ENCODE measurements around the gene CPEB3.

Gene CPEB3

DNA sequence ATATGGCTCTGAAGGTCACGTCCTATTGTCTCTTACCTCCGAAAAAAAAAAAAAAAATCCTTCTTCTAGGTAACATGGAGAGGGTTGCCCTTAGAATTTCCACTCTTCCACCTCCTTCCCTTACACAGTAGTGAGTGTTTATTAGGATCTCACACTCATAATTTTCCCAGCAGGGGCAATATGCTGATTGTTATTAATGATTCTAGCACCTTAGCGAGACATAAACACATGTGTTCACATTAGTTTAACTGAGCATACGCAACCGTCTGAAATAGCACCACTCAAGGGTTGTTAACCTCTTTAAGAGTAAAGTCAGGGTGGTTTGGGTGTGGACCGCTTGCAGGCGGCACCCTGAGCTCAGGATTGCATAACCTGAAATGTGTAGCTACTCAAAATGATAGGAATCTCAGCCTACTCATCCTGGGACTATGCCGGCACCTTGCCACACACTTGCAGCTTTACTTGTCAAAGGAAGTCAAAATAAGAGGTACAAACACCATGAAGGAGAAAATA lies 52.2 kb downstream of the CPEB3 start:
- ChIA-PET POLR2A (no interaction called here), CTCF (interaction anchor here (0.5 kb wide), 1 partner anchor 15 kb away, joined by 4 read pairs; no protein-coding TSS in a partner anchor)
- DNase-seq (ENCODE audit: extremely low spot score) = no peak
- TF ChIP-seq ELF4 (IDR thresholded peaks at IDR 0.05) (no peak), HDGF (IDR thresholded peaks at IDR 0.05; ENCODE audit: borderline replicate concordance) (no peak), L3MBTL2 (conservative IDR thresholded peaks at IDR 0.05) (no peak), ARNT (IDR thresholded peaks at IDR 0.05) (no peak), FOXA1 (IDR thresholded peaks at IDR 0.05) (no peak), ZNF384 (IDR thresholded peaks at IDR 0.05) (no peak), SP1 (IDR thresholded peaks at IDR 0.05) (no peak), LEF1 (IDR thresholded peaks at IDR 0.05; ENCODE audit: borderline replicate concordance) (no peak), SUZ12 (IDR thresholded peaks at IDR 0.05) (no peak)
- TF ChIP-seq, protein P1, sequence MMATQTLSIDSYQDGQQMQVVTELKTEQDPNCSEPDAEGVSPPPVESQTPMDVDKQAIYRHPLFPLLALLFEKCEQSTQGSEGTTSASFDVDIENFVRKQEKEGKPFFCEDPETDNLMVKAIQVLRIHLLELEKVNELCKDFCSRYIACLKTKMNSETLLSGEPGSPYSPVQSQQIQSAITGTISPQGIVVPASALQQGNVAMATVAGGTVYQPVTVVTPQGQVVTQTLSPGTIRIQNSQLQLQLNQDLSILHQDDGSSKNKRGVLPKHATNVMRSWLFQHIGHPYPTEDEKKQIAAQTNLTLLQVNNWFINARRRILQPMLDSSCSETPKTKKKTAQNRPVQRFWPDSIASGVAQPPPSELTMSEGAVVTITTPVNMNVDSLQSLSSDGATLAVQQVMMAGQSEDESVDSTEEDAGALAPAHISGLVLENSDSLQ (IDR thresholded peaks at IDR 0.05) = no peak

DNA sequence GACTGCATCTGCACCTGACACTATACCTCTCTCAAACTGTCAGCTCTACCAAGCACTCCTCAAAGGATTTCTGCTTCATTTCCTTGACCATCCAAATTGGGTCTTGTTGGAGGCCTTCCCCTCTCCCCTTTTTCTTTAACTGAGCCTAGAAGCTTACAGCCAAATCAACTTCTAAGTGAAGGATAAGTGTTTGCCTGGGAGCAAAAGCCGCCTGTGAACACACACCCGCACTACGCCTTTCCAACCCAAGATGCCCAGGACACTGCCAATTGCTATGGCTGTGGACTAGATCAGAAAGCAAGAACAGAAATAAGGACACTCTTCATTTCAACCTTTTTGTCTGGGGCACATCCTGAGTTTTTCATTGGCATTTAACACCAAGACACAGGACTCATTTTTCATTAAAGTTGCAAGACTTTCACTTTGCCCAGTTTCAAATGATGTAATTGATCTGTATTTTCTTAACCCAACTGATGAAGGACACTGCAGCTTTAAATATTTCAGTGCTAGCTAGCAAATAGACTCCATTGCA lies 52.8 kb downstream of the CPEB3 start:
- no peak for TF ChIP-seq FOXK2 (IDR thresholded peaks at IDR 0.05)
- TF ChIP-seq NFRKB (IDR thresholded peaks at IDR 0.05) = no peak
- TF ChIP-seq, protein P1 (IDR thresholded peaks at IDR 0.05) = no peak
- no peak for TF ChIP-seq FOXA1 (IDR thresholded peaks at IDR 0.05)
- TF ChIP-seq FOXM1 (IDR thresholded peaks at IDR 0.05; ENCODE audit: borderline replicate concordance) = no peak
- no peak for TF ChIP-seq HDGF (IDR thresholded peaks at IDR 0.05; ENCODE audit: borderline replicate concordance)
- no peak for TF ChIP-seq L3MBTL2 (conservative IDR thresholded peaks at IDR 0.05)
- TF ChIP-seq CTBP1 (IDR thresholded peaks at IDR 0.05; ENCODE audit: borderline replicate concordance) = no peak
- no peak for TF ChIP-seq ELF4 (IDR thresholded peaks at IDR 0.05)
- TF ChIP-seq ARNT (IDR thresholded peaks at IDR 0.05) = no peak
- TF ChIP-seq TARDBP (IDR thresholded peaks at IDR 0.05) = no peak
- no peak for TF ChIP-seq SP1 (IDR thresholded peaks at IDR 0.05)
- TF ChIP-seq BHLHE40 (IDR thresholded peaks at IDR 0.05; ENCODE audit: borderline replicate concordance) = no peak
- no peak for TF ChIP-seq ZNF384 (IDR thresholded peaks at IDR 0.05)
- no peak for TF ChIP-seq LEF1 (IDR thresholded peaks at IDR 0.05; ENCODE audit: borderline replicate concordance)
- no peak for TF ChIP-seq SUZ12 (IDR thresholded peaks at IDR 0.05)
- ChIA-PET POLR2A (no interaction called here), CTCF (interaction anchor here (0.5 kb wide), 1 partner anchor 14 kb away, joined by 4 read pairs; no protein-coding TSS in a partner anchor)
- no peak for DNase-seq (ENCODE audit: extremely low spot score)

DNA sequence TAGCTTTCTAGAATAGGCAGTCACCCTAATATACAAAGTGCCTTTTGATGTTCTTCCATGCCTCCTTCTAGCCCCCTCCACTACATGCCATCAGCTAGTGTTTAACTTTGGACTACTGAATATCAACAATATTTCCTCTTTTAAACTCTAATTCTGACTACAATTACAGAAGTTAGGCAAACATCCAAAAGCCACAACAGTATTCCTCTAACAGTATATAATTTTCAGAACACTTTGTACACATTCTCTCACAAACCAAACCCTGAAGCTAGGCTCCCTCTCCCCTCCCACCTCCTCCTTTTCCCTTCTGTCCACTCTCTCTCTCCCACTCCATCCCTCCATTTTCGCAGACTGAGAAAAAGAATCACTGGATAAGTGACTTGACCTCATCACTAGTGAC lies 59.7 kb downstream of the CPEB3 start:
- no peak for DNase-seq (ENCODE audit: extremely low spot score)
- CTCF ChIA-PET = interaction anchor here (0.6 kb wide), 1 partner anchor 218 kb away, joined by 4 read pairs; no protein-coding TSS in a partner anchor
- POLR2A ChIA-PET = no interaction called here
- no peak for TF ChIP-seq ZNF384 (IDR thresholded peaks at IDR 0.05)
- TF ChIP-seq FOXM1 (IDR thresholded peaks at IDR 0.05; ENCODE audit: borderline replicate concordance) = no peak
- TF ChIP-seq SUZ12 (IDR thresholded peaks at IDR 0.05) = no peak
- no peak for TF ChIP-seq BHLHE40 (IDR thresholded peaks at IDR 0.05; ENCODE audit: borderline replicate concordance)
- TF ChIP-seq SP1 (IDR thresholded peaks at IDR 0.05) = no peak
- no peak for TF ChIP-seq CTBP1 (IDR thresholded peaks at IDR 0.05; ENCODE audit: borderline replicate concordance)
- TF ChIP-seq, protein P1 (IDR thresholded peaks at IDR 0.05) = no peak
- TF ChIP-seq LEF1 (IDR thresholded peaks at IDR 0.05; ENCODE audit: borderline replicate concordance) = no peak
- no peak for TF ChIP-seq FOXK2 (IDR thresholded peaks at IDR 0.05)
- TF ChIP-seq L3MBTL2 (conservative IDR thresholded peaks at IDR 0.05) = no peak
- TF ChIP-seq FOXA1 (IDR thresholded peaks at IDR 0.05) = no peak
- no peak for TF ChIP-seq NFRKB (IDR thresholded peaks at IDR 0.05)
- no peak for TF ChIP-seq ELF4 (IDR thresholded peaks at IDR 0.05)
- TF ChIP-seq TARDBP (IDR thresholded peaks at IDR 0.05) = no peak
- no peak for TF ChIP-seq ARNT (IDR thresholded peaks at IDR 0.05)
- no peak for TF ChIP-seq HDGF (IDR thresholded peaks at IDR 0.05; ENCODE audit: borderline replicate concordance)

DNA sequence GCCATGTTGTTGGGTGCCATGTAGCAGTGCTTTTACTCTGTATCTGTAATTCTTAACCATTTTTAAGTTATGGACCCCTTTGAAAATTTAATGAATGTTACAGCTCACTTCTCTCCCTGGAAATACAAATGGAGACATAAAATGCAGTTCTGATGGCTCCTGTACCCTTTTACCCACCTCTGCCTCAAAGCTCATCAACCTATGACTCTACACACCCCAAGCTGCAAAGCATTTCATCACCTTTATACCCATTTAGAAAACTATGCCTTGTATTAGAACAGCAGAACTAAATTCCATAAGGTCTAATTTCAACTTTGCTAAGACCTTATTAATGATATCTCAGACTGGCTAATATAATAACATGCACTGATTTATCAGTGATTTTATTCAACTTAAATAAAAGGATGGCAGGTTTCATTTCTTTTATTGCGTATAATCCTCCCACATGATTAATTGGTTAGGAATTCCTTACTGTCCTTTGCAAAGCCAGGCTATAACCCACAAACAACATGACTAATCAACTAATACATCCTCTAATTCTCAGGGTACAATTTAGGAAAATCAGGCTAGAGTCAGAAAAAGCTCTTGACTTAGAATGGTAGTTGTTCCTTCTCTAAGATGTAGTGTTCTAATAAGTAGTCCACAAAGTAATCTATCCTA lies 68.1 kb downstream of the CPEB3 start:
- ChIA-PET CTCF (no interaction called here), POLR2A (no interaction called here)
- TF ChIP-seq NFRKB (IDR thresholded peaks at IDR 0.05) (no peak), FOXA1 (IDR thresholded peaks at IDR 0.05) (no peak), BHLHE40 (IDR thresholded peaks at IDR 0.05; ENCODE audit: borderline replicate concordance) (no peak), L3MBTL2 (conservative IDR thresholded peaks at IDR 0.05) (no peak), LEF1 (IDR thresholded peaks at IDR 0.05; ENCODE audit: borderline replicate concordance) (no peak), ELF4 (IDR thresholded peaks at IDR 0.05) (no peak), ARNT (IDR thresholded peaks at IDR 0.05) (no peak), FOXM1 (IDR thresholded peaks at IDR 0.05; ENCODE audit: borderline replicate concordance) (no peak), HDGF (IDR thresholded peaks at IDR 0.05; ENCODE audit: borderline replicate concordance) (no peak), ZNF384 (IDR thresholded peaks at IDR 0.05) (no peak), TARDBP (IDR thresholded peaks at IDR 0.05) (no peak), FOXK2 (IDR thresholded peaks at IDR 0.05) (no peak), CTBP1 (IDR thresholded peaks at IDR 0.05; ENCODE audit: borderline replicate concordance) (no peak), SP1 (IDR thresholded peaks at IDR 0.05) (no peak), SUZ12 (IDR thresholded peaks at IDR 0.05) (no peak)
- TF ChIP-seq, protein P1 (IDR thresholded peaks at IDR 0.05) = no peak
- DNase-seq (ENCODE audit: extremely low spot score) = no peak

DNA sequence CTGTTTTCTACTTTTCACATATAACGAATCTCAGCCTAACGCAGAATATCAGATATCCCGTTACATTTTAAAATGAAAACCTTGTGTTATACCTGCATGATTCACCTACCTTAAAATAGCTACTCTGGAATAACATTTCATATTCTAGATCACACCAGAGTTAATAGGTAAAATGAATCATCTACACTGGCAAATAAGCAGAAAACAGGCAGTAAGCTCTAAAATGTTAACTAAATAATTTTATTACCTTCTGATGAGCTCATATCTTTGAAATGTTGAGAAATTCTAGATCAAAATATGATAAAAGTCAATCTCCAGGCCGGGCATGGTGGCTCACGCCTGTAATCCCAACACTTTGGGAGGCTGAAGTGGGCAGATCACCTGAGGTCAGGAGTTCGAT lies 71.3 kb downstream of the CPEB3 start:
- TF ChIP-seq BHLHE40 (IDR thresholded peaks at IDR 0.05; ENCODE audit: borderline replicate concordance) (no peak), FOXK2 (IDR thresholded peaks at IDR 0.05) (no peak), NFRKB (IDR thresholded peaks at IDR 0.05) (no peak), LEF1 (IDR thresholded peaks at IDR 0.05; ENCODE audit: borderline replicate concordance) (no peak), SP1 (IDR thresholded peaks at IDR 0.05) (no peak), FOXM1 (IDR thresholded peaks at IDR 0.05; ENCODE audit: borderline replicate concordance) (no peak), TARDBP (IDR thresholded peaks at IDR 0.05) (no peak), L3MBTL2 (conservative IDR thresholded peaks at IDR 0.05) (no peak), HDGF (IDR thresholded peaks at IDR 0.05; ENCODE audit: borderline replicate concordance) (no peak), CTBP1 (IDR thresholded peaks at IDR 0.05; ENCODE audit: borderline replicate concordance) (no peak), SUZ12 (IDR thresholded peaks at IDR 0.05) (no peak), ZNF384 (IDR thresholded peaks at IDR 0.05) (no peak)
- DNase-seq (ENCODE audit: extremely low spot score) = no peak
- POLR2A ChIA-PET = no interaction called here
- CTCF ChIA-PET = interaction anchor here (0.6 kb wide), 1 partner anchor 472 kb away, joined by 3 read pairs; no protein-coding TSS in a partner anchor
